Measurements from ENCODE around the gene VCAM1.

VCAM1 gene, protein sequence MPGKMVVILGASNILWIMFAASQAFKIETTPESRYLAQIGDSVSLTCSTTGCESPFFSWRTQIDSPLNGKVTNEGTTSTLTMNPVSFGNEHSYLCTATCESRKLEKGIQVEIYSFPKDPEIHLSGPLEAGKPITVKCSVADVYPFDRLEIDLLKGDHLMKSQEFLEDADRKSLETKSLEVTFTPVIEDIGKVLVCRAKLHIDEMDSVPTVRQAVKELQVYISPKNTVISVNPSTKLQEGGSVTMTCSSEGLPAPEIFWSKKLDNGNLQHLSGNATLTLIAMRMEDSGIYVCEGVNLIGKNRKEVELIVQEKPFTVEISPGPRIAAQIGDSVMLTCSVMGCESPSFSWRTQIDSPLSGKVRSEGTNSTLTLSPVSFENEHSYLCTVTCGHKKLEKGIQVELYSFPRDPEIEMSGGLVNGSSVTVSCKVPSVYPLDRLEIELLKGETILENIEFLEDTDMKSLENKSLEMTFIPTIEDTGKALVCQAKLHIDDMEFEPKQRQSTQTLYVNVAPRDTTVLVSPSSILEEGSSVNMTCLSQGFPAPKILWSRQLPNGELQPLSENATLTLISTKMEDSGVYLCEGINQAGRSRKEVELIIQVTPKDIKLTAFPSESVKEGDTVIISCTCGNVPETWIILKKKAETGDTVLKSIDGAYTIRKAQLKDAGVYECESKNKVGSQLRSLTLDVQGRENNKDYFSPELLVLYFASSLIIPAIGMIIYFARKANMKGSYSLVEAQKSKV

DNA sequence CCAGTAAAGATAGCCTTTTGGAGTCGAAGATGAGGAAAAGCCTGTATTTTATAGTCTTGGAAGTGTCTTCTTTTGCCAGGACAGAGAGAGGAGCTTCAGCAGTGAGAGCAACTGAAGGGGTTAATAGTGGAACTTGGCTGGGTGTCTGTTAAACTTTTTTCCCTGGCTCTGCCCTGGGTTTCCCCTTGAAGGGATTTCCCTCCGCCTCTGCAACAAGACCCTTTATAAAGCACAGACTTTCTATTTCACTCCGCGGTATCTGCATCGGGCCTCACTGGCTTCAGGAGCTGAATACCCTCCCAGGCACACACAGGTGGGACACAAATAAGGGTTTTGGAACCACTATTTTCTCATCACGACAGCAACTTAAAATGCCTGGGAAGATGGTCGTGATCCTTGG is at the start of gene VCAM1:
TSS of gene VCAM1 (plus strand) at position 253 of the 400 bp plus-strand sequence. CDS start at position 372, 119 bp downstream.
- no peak for DNase-seq (ENCODE audit: low read depth in 2 of 2)

DNA sequence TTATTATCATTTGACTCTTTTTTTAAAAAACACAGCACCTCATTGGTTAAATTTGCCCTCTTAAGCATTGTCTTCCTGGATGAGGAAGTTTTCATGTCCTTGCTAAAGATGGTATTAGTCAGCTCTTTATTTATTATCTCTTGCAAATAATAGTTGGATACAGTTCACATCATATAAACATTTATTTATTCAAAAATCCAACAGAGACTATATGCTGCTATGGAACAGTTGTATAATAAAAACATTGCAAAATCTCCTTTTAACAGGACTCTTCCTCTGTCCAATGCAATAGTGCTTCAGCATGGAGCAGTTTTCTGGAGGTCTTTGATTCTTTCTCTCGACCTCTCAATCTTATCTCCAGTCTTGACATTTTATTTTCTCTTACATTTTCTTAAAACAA is 49.5 kb upstream of the VCAM1 start:
- no peak for DNase-seq (ENCODE audit: low read depth in 2 of 2)

DNA sequence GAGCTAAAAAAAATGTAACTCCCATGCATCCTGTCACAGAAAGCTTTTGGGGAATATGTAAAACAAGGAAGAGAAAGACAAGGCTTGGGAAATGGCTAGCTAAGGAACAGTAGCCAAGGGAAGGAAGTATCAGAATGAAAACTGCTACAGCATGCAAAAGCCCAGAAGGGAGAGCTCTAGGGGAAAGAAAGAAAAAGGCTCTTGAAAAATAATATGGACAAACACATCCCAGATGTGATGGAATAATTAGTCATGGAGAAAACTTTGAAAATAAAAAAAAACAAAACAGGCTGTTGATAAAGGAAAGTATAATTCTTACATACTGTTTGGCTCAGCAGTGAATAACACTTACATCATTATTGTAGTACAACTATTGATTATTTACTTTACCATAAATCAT is 47.9 kb upstream of the VCAM1 start:
- DNase-seq (ENCODE audit: low read depth in 2 of 2) = no peak

DNA sequence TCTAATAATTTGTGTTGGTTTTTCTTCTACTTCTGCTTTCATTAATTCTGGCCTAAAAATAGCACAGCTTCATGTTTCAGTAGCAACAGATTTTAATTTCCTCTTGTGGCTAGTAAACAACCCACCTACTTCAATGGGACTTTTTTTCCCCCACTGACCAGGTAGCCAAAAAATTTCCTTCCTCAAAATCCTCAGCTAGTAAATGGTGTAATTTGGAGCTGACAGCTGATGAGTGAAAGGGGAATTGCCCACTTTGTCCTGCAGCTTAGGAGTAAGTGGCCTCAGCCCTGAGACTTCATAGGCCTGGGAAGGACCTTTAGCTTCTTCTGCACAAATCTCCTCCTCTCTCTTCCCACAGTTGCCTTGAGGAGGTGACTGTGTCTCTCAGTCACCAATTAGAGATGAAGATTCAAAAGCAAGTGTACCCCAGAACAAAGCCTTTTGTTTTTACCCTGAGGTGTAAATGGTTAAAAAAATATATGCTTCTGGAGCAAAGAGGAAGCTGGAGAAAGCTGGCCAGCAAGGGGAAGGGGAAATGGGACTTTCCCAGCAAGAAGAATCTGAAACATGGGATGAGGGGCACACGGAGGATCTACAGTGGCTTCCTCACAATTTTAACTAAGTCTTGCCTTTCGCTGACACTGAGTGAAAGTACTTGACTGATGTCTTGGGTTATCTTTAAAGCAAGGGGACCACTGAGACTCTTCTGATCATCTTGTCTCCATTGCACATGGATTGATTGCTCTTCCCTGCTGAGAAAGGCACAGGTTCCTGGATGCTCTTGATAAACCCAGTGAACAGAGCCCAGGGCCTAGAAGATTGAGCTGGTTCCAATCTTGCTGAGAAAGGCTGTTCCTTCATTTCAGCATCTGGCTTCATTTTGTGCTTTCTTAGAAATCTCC is 35.8 kb upstream of the VCAM1 start:
- DNase-seq (ENCODE audit: low read depth in 2 of 2) = no peak

DNA sequence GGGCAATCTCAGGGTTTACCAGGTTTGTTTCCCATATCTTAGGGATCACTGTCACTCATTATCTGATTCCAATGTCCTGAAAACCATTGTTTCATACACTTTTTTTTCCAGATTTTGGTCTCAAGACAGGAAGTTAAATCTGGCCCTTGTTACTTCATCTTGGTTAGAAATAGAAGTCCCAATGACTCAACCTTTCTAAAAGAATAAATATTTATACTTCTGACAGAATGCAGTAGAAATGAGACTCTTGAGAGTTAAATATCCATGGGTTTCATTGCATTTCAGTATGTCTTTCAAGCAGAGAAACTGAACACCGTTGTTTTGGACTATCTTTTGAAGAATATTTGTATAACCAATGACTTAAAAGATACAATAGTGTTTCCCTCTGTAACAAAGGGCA is 19.8 kb upstream of the VCAM1 start:
- no peak for DNase-seq (ENCODE audit: low read depth in 2 of 2)

DNA sequence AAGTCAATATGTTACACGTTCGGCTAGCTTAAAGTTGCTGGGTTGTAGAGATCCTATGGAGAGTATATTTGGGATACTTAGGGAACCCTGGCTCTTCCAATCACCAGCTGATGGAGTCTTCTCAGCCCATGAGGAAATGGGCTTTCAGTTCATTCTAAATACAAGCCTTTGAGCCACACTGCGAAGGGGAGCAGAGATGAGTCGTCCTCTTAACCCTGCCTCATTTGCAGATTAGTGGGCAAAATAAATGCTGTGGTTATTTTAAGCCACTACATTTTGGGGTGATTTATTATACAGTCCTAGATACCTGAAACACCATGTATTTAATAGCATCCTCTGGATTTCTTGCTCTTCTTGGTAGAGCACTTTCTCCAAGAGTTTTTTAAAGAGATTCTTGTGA is 19.0 kb upstream of the VCAM1 start:
- no peak for DNase-seq (ENCODE audit: low read depth in 2 of 2)

DNA sequence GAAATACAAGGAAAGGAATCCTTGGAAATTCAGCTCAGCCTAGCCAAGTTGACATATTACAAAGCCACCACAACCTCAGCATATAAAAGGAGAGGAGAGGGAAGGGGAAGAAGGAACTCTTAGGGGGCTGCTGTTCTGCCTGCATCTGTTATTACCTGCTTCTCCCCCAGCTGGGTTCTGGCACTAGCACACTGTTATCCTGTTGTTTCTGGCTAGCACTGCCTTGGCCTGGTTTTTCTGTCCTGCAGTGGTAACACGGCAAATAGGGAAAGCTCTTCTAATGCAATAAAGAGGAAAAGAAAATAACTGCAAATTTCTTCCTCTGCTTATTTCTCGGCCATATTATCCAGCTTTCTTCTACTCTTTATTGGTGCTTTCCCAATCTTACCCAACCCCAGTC is 16.5 kb upstream of the VCAM1 start:
- no peak for DNase-seq (ENCODE audit: low read depth in 2 of 2)

DNA sequence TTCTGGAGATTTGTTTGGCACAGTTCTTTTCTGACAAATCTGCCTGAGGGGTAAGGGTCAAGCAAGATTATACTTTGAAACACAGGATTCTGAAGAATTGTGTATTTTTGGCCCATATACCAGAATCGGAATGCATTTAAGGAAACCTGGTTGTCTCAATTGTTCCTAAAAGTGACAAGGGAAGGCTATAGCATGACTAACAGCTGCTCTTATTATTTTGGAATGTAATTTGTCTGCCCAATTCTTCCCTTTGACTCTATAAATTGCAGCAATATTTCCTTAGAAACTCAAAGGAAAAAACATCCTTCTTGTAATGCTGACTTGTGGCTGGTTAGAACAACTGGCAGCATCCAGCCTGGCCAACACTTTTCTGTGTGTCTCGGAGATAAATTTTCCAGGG is 15.8 kb upstream of the VCAM1 start:
- no peak for DNase-seq (ENCODE audit: low read depth in 2 of 2)

DNA sequence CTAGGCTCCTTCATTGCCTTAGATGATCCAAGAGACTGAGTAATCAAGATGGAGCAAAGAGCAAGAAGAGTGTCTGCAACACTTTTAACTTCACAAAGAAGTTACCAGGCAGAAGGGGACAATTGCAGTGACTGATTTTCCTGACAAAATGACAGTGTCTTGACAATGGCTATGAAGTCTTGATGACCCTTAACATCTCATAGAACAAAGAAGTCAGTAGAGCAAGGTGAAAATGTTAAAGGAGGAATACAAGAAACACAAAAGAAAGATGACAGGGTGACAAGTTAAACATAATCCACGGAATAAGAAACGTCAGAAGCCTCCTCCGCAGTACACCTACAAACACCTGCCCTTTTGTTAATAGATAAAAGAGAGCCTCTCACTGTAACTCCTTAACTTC is 15.1 kb upstream of the VCAM1 start:
- DNase-seq (ENCODE audit: low read depth in 2 of 2) = no peak

DNA sequence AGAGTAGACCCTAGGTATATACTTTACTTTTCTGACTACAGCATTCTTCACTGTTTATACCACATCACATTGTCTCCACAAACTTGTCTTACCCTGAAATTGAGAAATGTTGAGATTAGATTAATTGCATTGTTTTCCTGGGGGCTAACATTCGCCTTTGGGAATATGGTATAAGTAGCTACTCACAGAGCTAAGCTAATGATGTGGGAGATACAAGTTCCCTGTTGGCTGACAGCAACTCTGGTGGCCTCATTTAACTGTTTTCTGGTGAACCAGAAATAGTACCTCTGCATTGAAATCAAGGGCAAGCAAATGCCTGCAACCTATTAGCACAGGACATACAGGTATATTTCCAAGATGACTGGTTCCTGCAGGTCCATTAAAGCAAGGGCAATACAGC is 13.2 kb upstream of the VCAM1 start:
- no peak for DNase-seq (ENCODE audit: low read depth in 2 of 2)

DNA sequence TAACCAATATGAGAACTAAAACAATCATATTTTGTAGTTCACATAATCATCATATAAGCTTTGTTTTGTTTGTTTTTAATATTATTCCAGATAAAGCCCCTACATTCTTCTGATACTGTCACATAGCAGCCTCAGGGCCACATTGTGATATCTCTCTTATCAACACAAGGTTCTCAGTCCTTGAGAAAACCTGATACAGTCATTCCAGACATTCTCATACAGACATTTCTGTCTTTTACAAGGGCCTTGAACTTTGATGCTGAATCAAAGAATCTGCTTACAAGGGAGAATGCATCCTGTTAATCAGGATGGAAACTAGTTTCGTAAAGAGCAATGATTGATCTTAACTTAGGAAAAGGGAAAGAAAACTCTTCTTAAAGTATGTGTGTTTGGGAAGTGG is 12.7 kb upstream of the VCAM1 start:
- no peak for DNase-seq (ENCODE audit: low read depth in 2 of 2)

DNA sequence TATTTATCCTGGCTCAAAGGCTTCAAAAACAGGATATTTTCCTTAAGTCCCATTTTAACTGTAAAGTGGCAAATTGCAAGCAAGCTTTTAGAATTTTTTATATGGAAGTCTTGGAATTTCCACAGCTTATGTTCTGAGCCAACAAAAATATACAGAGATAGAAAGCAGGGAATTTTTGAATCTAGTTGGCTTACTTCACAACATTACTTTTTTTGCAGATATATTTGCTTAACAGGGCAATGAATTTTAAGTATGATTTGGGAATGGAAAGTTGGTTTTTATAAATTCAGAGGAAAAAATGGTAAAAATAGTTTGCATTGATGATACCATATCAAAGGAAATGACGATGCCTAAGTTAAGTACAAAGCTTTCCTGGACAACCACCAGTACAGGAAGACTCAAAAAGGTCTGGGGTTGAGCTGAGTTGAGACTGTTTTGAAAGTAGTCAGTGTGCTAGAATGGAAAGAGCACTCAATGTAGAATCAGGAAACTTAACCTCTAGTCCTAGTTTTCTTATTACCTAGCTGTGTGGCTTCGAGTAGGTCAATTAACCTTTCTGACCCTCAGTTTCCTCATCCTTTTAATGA is 11.0 kb upstream of the VCAM1 start:
- DNase-seq (ENCODE audit: low read depth in 2 of 2) = no peak

DNA sequence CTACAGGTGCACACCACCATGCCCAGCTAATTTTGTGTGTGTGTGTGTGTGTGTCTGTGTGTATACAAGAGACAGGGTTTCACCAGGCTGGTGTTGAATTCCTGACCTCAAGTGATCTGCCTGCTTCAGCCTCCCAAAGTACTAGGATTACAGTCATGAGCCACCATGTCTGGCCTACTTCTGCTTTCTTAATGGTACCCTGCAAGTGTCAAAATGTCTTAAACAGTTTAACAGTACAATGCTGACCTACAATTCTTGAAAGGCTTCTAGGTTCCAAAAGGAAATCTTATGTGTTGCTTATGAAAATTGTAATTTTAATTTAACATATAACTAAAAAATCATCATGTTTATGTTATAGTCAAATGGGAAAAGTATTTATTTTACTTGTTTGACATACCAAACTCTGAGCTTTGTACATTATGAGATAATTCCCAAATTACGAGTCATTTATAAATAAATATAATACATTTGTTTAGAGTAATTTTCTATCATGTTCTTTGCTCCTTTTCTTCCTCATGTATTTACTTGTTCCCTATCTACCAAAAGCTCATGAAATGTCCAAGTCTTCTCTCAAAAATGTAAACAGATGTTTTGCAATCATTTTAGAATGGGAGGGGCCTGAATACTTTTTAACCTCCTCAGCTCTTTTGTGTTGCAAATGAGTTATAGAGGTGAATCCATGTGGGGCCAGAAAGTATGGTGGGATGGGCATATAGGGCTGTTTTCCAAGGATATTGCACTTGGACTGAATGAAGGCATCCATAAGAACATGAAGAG is 8.4 kb upstream of the VCAM1 start:
- no peak for DNase-seq (ENCODE audit: low read depth in 2 of 2)

DNA sequence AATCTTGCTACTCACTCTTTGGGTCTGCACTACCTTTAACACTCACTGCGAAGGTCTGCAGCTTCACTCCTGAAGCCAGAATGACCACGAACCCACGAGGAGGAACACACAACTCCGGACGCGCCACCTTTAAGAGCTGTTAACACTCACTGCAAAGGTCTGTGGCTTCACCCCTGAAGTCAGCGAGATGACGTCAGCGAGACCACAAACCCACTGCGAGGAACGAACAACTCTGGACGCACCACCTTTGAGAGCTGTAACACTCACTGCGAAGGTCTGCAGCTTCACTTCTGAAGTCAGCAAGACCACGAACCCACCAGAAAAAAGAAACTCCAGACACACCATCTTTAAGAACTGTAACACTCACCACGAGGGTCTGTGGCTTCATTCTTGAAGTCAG is 6.5 kb upstream of the VCAM1 start:
- DNase-seq (ENCODE audit: low read depth in 2 of 2) = peak in 1 of 2 experiments; percentile 20

DNA sequence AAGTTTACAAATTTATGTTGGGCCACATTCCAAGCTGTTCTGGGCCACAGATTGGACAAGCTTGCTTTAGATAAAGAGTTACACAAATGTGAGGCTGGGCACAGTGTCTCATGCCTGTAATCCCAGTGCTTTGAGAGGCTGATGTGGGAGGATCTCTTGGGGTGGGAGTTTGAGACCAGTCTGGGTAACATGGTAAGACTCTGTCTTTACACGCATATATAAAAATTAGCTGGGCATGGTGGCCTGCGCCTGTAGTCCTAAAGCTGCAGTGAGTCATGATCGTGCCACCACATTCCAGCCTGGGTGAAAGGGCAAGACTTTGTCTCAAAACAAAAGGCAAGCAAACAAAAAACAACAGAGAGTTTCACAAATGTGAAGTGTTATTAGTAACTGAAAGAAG is 5.9 kb upstream of the VCAM1 start:
- no peak for DNase-seq (ENCODE audit: low read depth in 2 of 2)

DNA sequence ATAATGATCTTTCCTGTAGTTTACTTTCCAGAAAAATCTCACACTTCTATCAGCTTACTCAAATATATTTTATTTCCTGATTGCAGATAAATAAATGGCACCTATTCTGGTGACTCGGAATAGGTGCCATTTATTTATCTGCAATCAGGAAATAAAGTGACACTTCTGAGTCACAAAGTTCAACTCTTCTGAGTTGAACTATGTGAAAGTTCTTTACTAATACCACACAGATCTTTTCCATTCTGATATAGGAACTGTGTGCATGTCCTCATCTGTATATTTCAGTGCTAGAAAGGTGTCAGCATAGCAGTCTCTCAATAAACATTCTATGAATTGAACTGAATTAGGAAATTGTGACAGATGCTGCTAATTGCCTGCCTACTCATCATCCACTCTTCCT is 4.9 kb upstream of the VCAM1 start:
- DNase-seq (ENCODE audit: low read depth in 2 of 2) = no peak

DNA sequence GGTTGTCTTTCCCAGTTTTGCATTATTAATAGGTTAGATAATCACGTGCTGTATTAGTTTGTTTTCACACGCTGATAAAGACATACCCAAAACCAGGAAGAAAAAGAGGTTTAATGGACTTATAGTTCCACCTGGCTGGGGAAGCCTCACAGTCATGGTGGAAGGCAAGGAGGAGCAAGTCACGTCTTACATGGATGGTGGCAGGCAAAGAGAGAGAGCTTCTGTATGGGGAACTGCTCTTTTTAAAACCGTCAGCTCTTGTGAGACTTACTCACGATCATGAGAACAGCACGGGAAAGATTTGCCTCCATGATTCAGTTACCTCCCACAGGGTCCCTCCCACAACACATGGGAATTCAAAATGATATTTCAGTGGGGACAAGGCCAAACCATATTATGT is 2.3 kb upstream of the VCAM1 start:
- DNase-seq (ENCODE audit: low read depth in 2 of 2) = no peak

DNA sequence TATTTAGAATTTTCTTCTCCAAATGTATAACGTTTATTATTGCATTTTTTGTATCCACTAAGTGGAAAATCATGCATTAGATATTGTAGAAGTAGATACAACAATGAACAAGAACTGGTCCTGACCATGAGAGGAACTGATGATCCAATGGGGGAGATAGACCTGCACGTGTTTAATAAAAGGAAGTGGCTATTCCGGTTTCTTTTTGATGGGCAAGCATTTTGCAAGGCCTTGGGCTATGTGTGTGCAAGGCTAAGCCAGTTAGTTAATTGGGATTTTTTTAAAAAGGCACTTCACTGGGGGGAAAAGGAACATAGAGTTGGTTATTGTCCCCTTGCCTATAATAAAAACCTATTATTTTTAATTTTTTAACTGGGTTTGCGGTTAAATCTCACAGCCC is 961 bp upstream of the VCAM1 start:
- no peak for DNase-seq (ENCODE audit: low read depth in 2 of 2)

DNA sequence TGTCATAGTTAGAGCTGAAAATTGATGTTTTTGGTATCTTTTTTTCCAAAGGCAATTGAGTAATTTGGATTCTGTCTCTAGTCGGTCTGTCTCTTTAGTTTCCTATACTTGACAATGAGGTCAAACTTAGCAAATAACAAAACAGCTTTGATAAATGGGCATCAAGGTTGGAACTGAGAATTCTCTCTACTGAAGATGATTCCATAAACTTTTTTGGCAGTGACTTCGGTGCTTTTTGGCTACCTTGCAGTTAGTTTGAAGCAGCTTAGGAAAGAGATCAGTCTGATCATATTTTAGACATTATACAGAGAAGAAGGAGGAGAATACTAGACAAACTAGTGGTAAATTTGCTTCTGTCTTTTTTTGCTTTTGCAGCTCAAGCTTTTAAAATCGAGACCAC is 559 bp downstream of the VCAM1 start:
- no peak for DNase-seq (ENCODE audit: low read depth in 2 of 2)

DNA sequence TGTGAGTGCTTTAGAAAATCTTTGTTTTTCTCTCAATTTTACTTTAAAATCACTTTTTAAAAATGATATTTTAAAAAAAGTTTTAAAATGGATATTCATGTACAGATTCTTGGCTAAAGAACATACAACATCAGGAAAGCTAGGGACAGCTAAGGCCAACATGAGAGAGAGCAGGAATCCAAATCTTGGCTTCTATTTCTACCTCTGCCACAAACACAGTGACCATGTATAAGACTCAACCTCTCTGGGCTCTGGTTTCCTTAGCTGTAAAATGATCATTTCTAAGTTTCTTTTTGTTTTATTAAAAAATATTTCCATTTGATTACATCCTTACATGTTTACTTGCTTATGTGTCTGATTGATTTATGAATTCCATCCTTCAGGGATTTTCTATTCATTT is 1.2 kb downstream of the VCAM1 start:
- DNase-seq (ENCODE audit: low read depth in 2 of 2) = no peak

DNA sequence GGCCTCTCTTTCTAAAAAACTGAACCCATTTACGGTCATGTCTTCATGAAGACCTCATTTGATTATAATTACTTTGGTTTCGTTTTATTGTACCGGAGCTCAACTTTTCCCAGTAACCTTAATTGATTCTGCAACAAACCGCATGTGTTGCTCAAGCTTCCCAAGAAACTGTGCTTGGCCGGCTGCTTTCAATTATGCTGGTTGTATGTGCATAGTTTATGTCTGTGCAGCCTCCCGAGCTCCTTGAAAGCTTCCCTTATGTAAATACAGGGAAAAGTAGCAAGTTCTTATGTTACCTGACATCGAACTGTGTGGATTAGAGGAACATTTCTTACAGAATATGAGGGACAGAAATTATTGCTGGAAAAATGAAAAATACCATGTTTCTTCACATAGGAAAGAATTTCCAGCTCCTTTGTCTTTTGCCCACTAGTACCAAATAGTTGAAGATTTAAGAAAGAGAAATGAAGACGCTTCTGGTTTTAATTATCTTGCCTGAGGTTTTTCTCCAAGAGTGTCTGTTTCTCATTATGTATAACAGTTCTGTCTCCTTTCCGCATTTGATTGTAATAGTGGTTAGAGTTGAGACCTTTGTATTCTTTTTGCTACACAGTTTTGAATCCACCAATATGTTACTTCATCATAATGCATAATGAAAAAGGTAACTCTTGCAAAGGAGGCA is 2.1 kb downstream of the VCAM1 start:
- DNase-seq (ENCODE audit: low read depth in 2 of 2) = no peak

Measured in stimulated activated CD4-positive, alpha-beta T cell treated with anti-CD3 and anti-CD28 coated beads, Interleukin-12 subunit alpha, Interleukin-12 subunit beta, amount 100 ng/mL, for 24 hours (primary cell).